ENCODE measurements around the gene ZNF644.

Gene ZNF644

GRCh38 chr1:90924982-90925381, 96.9 kb downstream of the ZNF644 start:
- H2AFZ ChIP-seq (ENCODE audit: low read depth): no peak overlapping the region
- no peak overlapping the region for H3K9ac ChIP-seq
- H3K4me3 ChIP-seq (IDR thresholded peaks at IDR 0.05; ENCODE audit: insufficient read depth, low read depth, low read length): no peak overlapping the region
- H3K27ac ChIP-seq: no peak overlapping the region
- no peak for TF ChIP-seq CTCF (conservative IDR thresholded peaks at IDR 0.05; ENCODE audit: low read depth, low read length)
- no peaks in the 10 kb centered on the region for H3K36me3 ChIP-seq (ENCODE audit: insufficient read depth)
- H3K4me2 ChIP-seq: no peak overlapping the region
- H3K27me3 ChIP-seq (ENCODE audit: insufficient read depth, low read depth): no peaks in the 10 kb centered on the region
- 0 out of 2 replicates have a peak, but pooled peaks cover 13% of the 10 kb centered on the region for H4K20me1 ChIP-seq (ENCODE audit: insufficient read depth)
- H3K79me2 ChIP-seq (ENCODE audit: insufficient read depth, low read depth): peaks cover 44% of the 10 kb centered on the region
- H3K4me1 ChIP-seq (ENCODE audit: low read depth, poor library complexity, severe bottlenecking): peaks cover 51% of the 10 kb centered on the region

GRCh38 chr1:90922996-90923395, 98.8 kb downstream of the ZNF644 start:
- Histone ChIP-seq H4K20me1 (ENCODE audit: insufficient read depth) (0 out of 2 replicates have a peak, but pooled peaks cover 22% of the 10 kb centered on the region), H3K4me2 (no peak overlapping the region), H3K79me2 (ENCODE audit: insufficient read depth, low read depth) (peaks cover 49% of the 10 kb centered on the region), H3K9ac (no peak overlapping the region), H3K27me3 (ENCODE audit: insufficient read depth, low read depth) (no peaks in the 10 kb centered on the region), H3K36me3 (ENCODE audit: insufficient read depth) (no peaks in the 10 kb centered on the region; the same call in 1 of the 2 replicates), H3K4me1 (ENCODE audit: low read depth, poor library complexity, severe bottlenecking) (peaks cover 69% of the 10 kb centered on the region), H3K27ac (no peak overlapping the region), H2AFZ (ENCODE audit: low read depth) (no peak overlapping the region), H3K4me3 (IDR thresholded peaks at IDR 0.05; ENCODE audit: insufficient read depth, low read depth, low read length) (no peak overlapping the region)
- TF ChIP-seq CTCF (conservative IDR thresholded peaks at IDR 0.05; ENCODE audit: low read depth, low read length): no peak

- no peak for TF ChIP-seq CTCF (conservative IDR thresholded peaks at IDR 0.05; ENCODE audit: low read depth, low read length)
- H3K79me2 ChIP-seq (ENCODE audit: insufficient read depth, low read depth): peaks cover 49% of the 10 kb centered on the region
- no peak overlapping the region for H3K27ac ChIP-seq
- H2AFZ ChIP-seq (ENCODE audit: low read depth): no peak overlapping the region
- no peak overlapping the region for H3K9ac ChIP-seq
- H3K4me3 ChIP-seq (IDR thresholded peaks at IDR 0.05; ENCODE audit: insufficient read depth, low read depth, low read length): no peak overlapping the region
- no peaks in the 10 kb centered on the region; the same call in 1 of the 2 replicates for H3K36me3 ChIP-seq (ENCODE audit: insufficient read depth)
- H4K20me1 ChIP-seq (ENCODE audit: insufficient read depth): 0 out of 2 replicates have a peak, but pooled peaks cover 22% of the 10 kb centered on the region
- no peak overlapping the region for H3K4me2 ChIP-seq
- H3K4me1 ChIP-seq (ENCODE audit: low read depth, poor library complexity, severe bottlenecking): peaks cover 69% of the 10 kb centered on the region
- H3K27me3 ChIP-seq (ENCODE audit: insufficient read depth, low read depth): no peaks in the 10 kb centered on the region
Measured at GRCh38 chr1:90922202-90922601, 99.6 kb downstream of the ZNF644 start.

- Histone ChIP-seq H3K27ac (no peak overlapping the region), H3K27me3 (ENCODE audit: insufficient read depth, low read depth) (no peaks in the 10 kb centered on the region), H3K79me2 (ENCODE audit: insufficient read depth, low read depth) (peaks cover 39% of the 10 kb centered on the region), H3K9ac (no peak overlapping the region), H3K4me2 (peak overlapping the region; percentile 40; the same call in 1 of the 2 replicates), H3K4me1 (ENCODE audit: low read depth, poor library complexity, severe bottlenecking) (peaks cover 56% of the 10 kb centered on the region), H3K36me3 (ENCODE audit: insufficient read depth) (no peaks in the 10 kb centered on the region; the same call in 1 of the 2 replicates), H3K4me3 (IDR thresholded peaks at IDR 0.05; ENCODE audit: insufficient read depth, low read depth, low read length) (no peak overlapping the region), H2AFZ (ENCODE audit: low read depth) (no peak overlapping the region), H4K20me1 (ENCODE audit: insufficient read depth) (0 out of 2 replicates have a peak, but pooled peaks cover 16% of the 10 kb centered on the region)
- no peak for TF ChIP-seq CTCF (conservative IDR thresholded peaks at IDR 0.05; ENCODE audit: low read depth, low read length)
Measured at GRCh38 chr1:90919900-90920299, 101.9 kb downstream of the ZNF644 start.

Data from KMS-11 (cell line).